SK-N-SH (cell line): ENCODE measurements around the gene SYT1. TPM values are rescaled to one million over a fixed set of nuclear protein-coding genes. Genes with fewer than 3 reads are reported as not detected.

Experiments
- CTCF ChIA-PET: fragments of 300-600, 350-600 bp; formaldehyde crosslinking; extraction: SDS; loops from one replicate; lab custom pipeline; 2021; lab: Yijun Ruan, JAX
- POLR2A ChIA-PET: fragments of 350-600 bp; sonication (Branson Sonifier 250); formaldehyde crosslinking; extraction: SDS; loops from one replicate; lab custom pipeline; 2020; ENCODE audit warnings: antibody characterized with exemption, inconsistent platforms; lab: Yijun Ruan, JAX
- DNase-seq: peaks from one replicate; pipeline ENCODE4 v3.0.0; 2012
- H2AFZ ChIP-seq: fragments of 200-600 bp; sonication (generic); 2 replicates; pipeline ENCODE4 v1.8.1; 2016; ENCODE audit warnings: antibody characterized with exemption, mild to moderate bottlenecking, low read depth
- H3F3A ChIP-seq: fragments of 200-600 bp; sonication (generic); replicated peaks from 2 replicates; pipeline ENCODE3; 2016; ENCODE audit warnings: antibody characterized with exemption, mild to moderate bottlenecking; ENCODE audit not compliant: insufficient read depth
- H3K27ac ChIP-seq, 2 experiments: fragments of 200-500 bp in 1 of 2; fragments of 200-600 bp in 1 of 2; sonication (Bioruptor generic) in 1 of 2; sonication (generic), shearing (Covaris generic) in 1 of 2; 2 replicates each; pipeline versions ENCODE4 v1.5.1 to v1.6.1; 2014 to 2016; ENCODE audit warnings: low read depth in 2 of 2, inconsistent platforms in 1 of 2, low read length in 1 of 2, mild to moderate bottlenecking in 1 of 2, mixed read lengths in 1 of 2
- H3K27me3 ChIP-seq: fragments of 200-600 bp; sonication (generic), shearing (Covaris generic); 2 replicates; pipeline ENCODE4 v1.6.1; 2016; ENCODE audit warnings: mixed run types; ENCODE audit not compliant: insufficient read depth
- H3K36me3 ChIP-seq, 2 experiments: fragments of 200-500 bp in 1 of 2; fragments of 200-600 bp in 1 of 2; sonication (Bioruptor generic) in 1 of 2; sonication (generic) in 1 of 2; replicated peaks in 1 of 2; 2 replicates each; pipeline versions ENCODE3 to v1.5.1; 2014 to 2016; ENCODE audit warnings: low read length in 1 of 2, mild to moderate bottlenecking in 1 of 2; ENCODE audit not compliant: insufficient read depth in 2 of 2, control insufficient read depth in 1 of 2
- H3K4me1 ChIP-seq, 2 experiments: fragments of 200-500 bp in 1 of 2; fragments of 200-600 bp in 1 of 2; sonication (Bioruptor generic) in 1 of 2; sonication (generic), shearing (Covaris generic) in 1 of 2; 2 replicates each; pipeline versions ENCODE4 v1.5.1 to v1.6.1; 2014 to 2016; ENCODE audit warnings: low read depth in 1 of 2, low read length in 1 of 2, mixed run types in 1 of 2; ENCODE audit not compliant: insufficient read depth in 2 of 2, control insufficient read depth in 1 of 2
- H3K4me2 ChIP-seq: fragments of 200-600 bp; sonication (generic), shearing (Covaris generic); 2 replicates; pipeline ENCODE4 v1.6.1; 2017; ENCODE audit warnings: mixed run types
- H3K4me3 ChIP-seq, 2 experiments: fragments of 200-500 bp in 1 of 2; fragments of 200-600 bp in 1 of 2; sonication (Bioruptor generic) in 1 of 2; sonication (generic), shearing (Covaris generic) in 1 of 2; 2 replicates each; pipeline versions ENCODE4 v1.5.1 to v1.8.1; 2014 to 2016; ENCODE audit warnings: low read depth in 2 of 2, inconsistent platforms in 1 of 2, low read length in 1 of 2, mild to moderate bottlenecking in 1 of 2, mixed read lengths in 1 of 2, moderate library complexity in 1 of 2
- H3K79me2 ChIP-seq: fragments of 200-600 bp; sonication (generic); 2 replicates; pipeline ENCODE4 v1.8.1; 2017; ENCODE audit warnings: mild to moderate bottlenecking; ENCODE audit not compliant: insufficient read depth
- H3K9ac ChIP-seq: fragments of 200-600 bp; sonication (generic); 2 replicates; pipeline ENCODE4 v1.6.1; 2017; ENCODE audit warnings: mixed run types
- H3K9me2 ChIP-seq: fragments of 200-600 bp; sonication (generic); 2 replicates; pipeline ENCODE4 v1.6.1; 2017; ENCODE audit warnings: mixed run types
- H3K9me3 ChIP-seq: fragments of 200-600 bp; sonication (generic); 2 replicates; pipeline ENCODE4 v1.6.1; 2017; ENCODE audit warnings: mixed run types, mild to moderate bottlenecking, moderate library complexity
- H4K20me1 ChIP-seq: fragments of 200-600 bp; sonication (generic); 2 replicates; pipeline ENCODE4 v1.6.1; 2017; ENCODE audit warnings: mild to moderate bottlenecking, mixed run types; ENCODE audit not compliant: insufficient read depth
- CTCF ChIP-seq: fragments of 200-600 bp; sonication (generic); IDR thresholded peaks from 2 replicates; pipeline ENCODE4 v1.6.1; 2017; ENCODE audit warnings: antibody characterized with exemption, mild to moderate bottlenecking, moderate library complexity
- GABPA ChIP-seq: IDR thresholded peaks from 2 replicates; pipeline ENCODE4 v1.4.0; 2012; ENCODE audit warnings: low read depth, mild to moderate bottlenecking
- GATA2 ChIP-seq: sonication (generic); formaldehyde crosslinking; IDR thresholded peaks from 2 replicates; pipeline ENCODE4 v1.5.0; 2020; ENCODE audit warnings: mild to moderate bottlenecking, missing genetic modification reagents
- JUND ChIP-seq: IDR thresholded peaks from 2 replicates; pipeline ENCODE4 v1.4.0; 2012
- MXI1 ChIP-seq: IDR thresholded peaks from 2 replicates; pipeline ENCODE4 v1.6.1; 2012; ENCODE audit warnings: mild to moderate bottlenecking, low read depth, low read length, improper control_type of control experiment
- PBX3 ChIP-seq: IDR thresholded peaks from 2 replicates; pipeline ENCODE4; 2012
- POLR2AphosphoS5 ChIP-seq: IDR thresholded peaks from 2 replicates; pipeline ENCODE4 v1.6.1; 2012; ENCODE audit warnings: low read depth, low read length
- RAD21 ChIP-seq: IDR thresholded peaks from 2 replicates; pipeline ENCODE4 v1.6.1; 2012; ENCODE audit warnings: mild to moderate bottlenecking, low read length
- RFX5 ChIP-seq: IDR thresholded peaks from 2 replicates; pipeline ENCODE4 v1.6.1; 2012; ENCODE audit warnings: mild to moderate bottlenecking, improper control_type of control experiment, low read length
- RXRA ChIP-seq: IDR thresholded peaks from 2 replicates; pipeline ENCODE4 v1.4.0; 2012; ENCODE audit warnings: low read depth, mild to moderate bottlenecking, borderline replicate concordance
- TCF12 ChIP-seq: IDR thresholded peaks from 2 replicates; pipeline ENCODE4 v1.4.0; 2012
- USF2 ChIP-seq: fragments of 150-350 bp; IDR thresholded peaks from 2 replicates; pipeline ENCODE4 v1.6.1; 2017; ENCODE audit warnings: antibody characterized with exemption, low read length, low read depth, borderline replicate concordance
- YY1 ChIP-seq: IDR thresholded peaks from 2 replicates; pipeline ENCODE4 v1.4.0; 2012; ENCODE audit warnings: low read depth, mild to moderate bottlenecking
- WGBS: methylation state at CpG from one replicate; pipeline ENCODE4 v1.1.6; 2017; ENCODE audit warnings: low lambda C conversion rate; 5-methylcytosine and 5-hydroxymethylcytosine counted together
- polyA plus RNA-seq, 3 experiments: library from polyadenylated mRNA; depleted of rRNA; stranded (reverse); fragments of >200 nt; gene quantifications; 2 replicates each; pipeline ENCODE4 v1.2.3, GENCODE V29; 2012
- TF ChIP-seq, protein P1 (sequence below): fragments of 150-350 bp; IDR thresholded peaks from 2 replicates; pipeline ENCODE4 v1.6.1; 2016; ENCODE audit warnings: mild to moderate bottlenecking, low read depth, low read length
- TF ChIP-seq, protein P2 (sequence below): IDR thresholded peaks from 2 replicates; pipeline ENCODE4 v1.4.0; 2012; ENCODE audit warnings: low read depth, borderline replicate concordance

The SYT1 gene
- polyA plus RNA-seq, 1 of the 3 experiments (the other 2 are of a cell fraction) = 12.7 TPM

DNA sequence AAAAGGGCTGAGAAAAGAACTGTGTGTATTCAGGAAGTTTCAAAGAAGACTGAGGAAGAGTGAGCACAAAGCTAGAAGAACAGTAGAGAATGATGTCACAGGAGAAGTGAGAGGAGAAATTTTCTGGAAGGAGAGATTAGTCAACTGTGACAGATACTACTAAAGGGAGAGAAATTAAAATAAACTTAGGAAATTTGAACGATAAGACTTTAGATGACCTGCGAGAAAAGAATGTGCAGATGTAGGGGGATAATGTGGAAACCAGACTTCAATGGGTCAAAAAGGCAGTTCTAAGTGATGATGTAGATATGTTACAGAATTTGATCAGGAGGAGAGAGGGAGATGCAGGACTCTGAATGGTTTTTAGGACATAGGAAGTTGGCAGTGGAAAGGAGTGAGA is 287.4 kb downstream of the SYT1 start (continued):
- TF ChIP-seq CTCF = no peak

DNA sequence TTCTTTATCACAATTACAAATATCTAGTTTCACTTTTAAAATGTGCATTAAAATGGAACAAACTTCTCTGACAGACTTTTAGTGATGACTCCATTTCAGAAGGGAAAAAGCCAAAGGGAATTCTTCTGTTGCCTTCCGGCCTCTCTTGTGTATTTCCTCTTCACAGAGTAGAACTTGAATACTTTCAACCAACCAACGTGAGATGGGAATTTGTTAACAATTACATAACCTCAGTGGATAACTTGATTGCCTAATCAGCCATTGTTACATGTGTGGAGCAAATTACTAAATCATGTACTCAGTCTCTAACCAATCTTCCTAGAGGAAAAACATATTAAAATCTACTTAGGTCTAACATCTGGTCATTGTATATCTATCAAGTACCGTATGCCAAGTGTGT is 291.1 kb downstream of the SYT1 start:
- no peak overlapping the region for H2AFZ ChIP-seq
- H3K79me2 ChIP-seq = no peaks in the 10 kb centered on the region
- CTCF ChIA-PET = no interaction called here
- H3F3A ChIP-seq = no peaks in the 10 kb centered on the region
- no peak for TF ChIP-seq RFX5
- no peak for TF ChIP-seq USF2
- TF ChIP-seq, all 33 proteins: peak for 0
- Histone ChIP-seq H3K4me2 (no peak overlapping the region), H3K27ac (no peak overlapping the region), H3K4me1 (peaks cover 0 to 9% of the 10 kb centered on the region in 2 experiments; a peak in 3 of 4 replicates), H3K9me3 (no peaks in the 10 kb centered on the region), H3K9me2 (no peaks in the 10 kb centered on the region), H3K9ac (no peak overlapping the region), H3K4me3 (no peak overlapping the region), H3K36me3 (no peaks in the 10 kb centered on the region), H3K27me3 (no peaks in the 10 kb centered on the region), H4K20me1 (no peaks in the 10 kb centered on the region)
- POLR2A ChIA-PET = no interaction called here
- 95% methylated on average over 3 of the region's 3 CpGs for WGBS
- DNase-seq = no peak

GRCh38 chr12:79156846-79157463 is 292.4 kb downstream of the SYT1 start:
- Histone ChIP-seq H3K9me3 (no peaks in the 10 kb centered on the region), H3K27me3 (no peaks in the 10 kb centered on the region), H3K36me3 (no peaks in the 10 kb centered on the region), H2AFZ (no peak overlapping the region), H3K4me1 (peaks cover 0 to 9% of the 10 kb centered on the region in 2 experiments; a peak in 3 of 4 replicates), H3K9ac (no peak overlapping the region), H4K20me1 (peaks cover 5% of the 10 kb centered on the region; the same call in 1 of the 2 replicates), H3K9me2 (no peaks in the 10 kb centered on the region), H3K79me2 (no peaks in the 10 kb centered on the region), H3K4me3 (no peak overlapping the region), H3K4me2 (no peak overlapping the region), H3K27ac (no peak overlapping the region), H3F3A (no peaks in the 10 kb centered on the region)
- DNase-seq = no peak
- ChIA-PET CTCF (interaction anchor here (0.5 to 0.7 kb wide), 2 partner anchors 188 to 339 kb away, joined by 3 read pairs; no protein-coding TSS in a partner anchor), POLR2A (no interaction called here)
- 87% methylated on average over 6 of the region's 6 CpGs for WGBS
- TF ChIP-seq MXI1 (no peak), CTCF (no peak), GATA2 (CRISPR knock-in tag) (no peak), JUND (no peak), YY1 (no peak), RXRA (no peak), POLR2AphosphoS5 (no peak), TCF12 (no peak), RAD21 (no peak), PBX3 (no peak), GABPA (no peak)
- TF ChIP-seq, protein P1, sequence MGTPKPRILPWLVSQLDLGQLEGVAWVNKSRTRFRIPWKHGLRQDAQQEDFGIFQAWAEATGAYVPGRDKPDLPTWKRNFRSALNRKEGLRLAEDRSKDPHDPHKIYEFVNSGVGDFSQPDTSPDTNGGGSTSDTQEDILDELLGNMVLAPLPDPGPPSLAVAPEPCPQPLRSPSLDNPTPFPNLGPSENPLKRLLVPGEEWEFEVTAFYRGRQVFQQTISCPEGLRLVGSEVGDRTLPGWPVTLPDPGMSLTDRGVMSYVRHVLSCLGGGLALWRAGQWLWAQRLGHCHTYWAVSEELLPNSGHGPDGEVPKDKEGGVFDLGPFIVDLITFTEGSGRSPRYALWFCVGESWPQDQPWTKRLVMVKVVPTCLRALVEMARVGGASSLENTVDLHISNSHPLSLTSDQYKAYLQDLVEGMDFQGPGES = no peak
- TF ChIP-seq, protein P2, sequence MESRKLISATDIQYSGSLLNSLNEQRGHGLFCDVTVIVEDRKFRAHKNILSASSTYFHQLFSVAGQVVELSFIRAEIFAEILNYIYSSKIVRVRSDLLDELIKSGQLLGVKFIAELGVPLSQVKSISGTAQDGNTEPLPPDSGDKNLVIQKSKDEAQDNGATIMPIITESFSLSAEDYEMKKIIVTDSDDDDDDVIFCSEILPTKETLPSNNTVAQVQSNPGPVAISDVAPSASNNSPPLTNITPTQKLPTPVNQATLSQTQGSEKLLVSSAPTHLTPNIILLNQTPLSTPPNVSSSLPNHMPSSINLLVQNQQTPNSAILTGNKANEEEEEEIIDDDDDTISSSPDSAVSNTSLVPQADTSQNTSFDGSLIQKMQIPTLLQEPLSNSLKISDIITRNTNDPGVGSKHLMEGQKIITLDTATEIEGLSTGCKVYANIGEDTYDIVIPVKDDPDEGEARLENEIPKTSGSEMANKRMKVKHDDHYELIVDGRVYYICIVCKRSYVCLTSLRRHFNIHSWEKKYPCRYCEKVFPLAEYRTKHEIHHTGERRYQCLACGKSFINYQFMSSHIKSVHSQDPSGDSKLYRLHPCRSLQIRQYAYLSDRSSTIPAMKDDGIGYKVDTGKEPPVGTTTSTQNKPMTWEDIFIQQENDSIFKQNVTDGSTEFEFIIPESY = no peak
